ENCODE data around the gene LTK.
"Not testable (repeated sequence)": the region's sequence is repeated elsewhere in the genome, so short reads cannot be mapped to it uniquely, and the experiment has no call there.

DNA sequence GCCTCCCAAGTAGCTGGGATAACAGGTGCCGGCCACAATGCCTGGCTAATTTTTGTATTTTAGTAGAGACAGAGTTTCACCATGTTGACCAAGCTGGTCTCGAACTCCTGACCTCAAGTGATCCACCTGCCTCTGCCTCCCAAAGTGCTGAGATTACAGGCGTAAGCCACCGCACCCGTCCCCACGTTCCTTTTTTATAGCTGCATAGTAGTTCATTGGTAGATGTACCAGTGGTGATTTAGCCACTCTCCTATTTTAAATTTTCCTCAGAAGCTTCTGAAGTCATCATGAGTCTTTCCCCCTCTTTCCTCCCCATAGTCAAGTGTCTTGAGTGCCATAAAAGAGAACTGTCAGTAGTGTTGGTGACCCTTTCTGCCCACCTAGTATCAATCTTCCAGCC, 44.0 kb downstream of the LTK start:
- TF ChIP-seq, protein P1, sequence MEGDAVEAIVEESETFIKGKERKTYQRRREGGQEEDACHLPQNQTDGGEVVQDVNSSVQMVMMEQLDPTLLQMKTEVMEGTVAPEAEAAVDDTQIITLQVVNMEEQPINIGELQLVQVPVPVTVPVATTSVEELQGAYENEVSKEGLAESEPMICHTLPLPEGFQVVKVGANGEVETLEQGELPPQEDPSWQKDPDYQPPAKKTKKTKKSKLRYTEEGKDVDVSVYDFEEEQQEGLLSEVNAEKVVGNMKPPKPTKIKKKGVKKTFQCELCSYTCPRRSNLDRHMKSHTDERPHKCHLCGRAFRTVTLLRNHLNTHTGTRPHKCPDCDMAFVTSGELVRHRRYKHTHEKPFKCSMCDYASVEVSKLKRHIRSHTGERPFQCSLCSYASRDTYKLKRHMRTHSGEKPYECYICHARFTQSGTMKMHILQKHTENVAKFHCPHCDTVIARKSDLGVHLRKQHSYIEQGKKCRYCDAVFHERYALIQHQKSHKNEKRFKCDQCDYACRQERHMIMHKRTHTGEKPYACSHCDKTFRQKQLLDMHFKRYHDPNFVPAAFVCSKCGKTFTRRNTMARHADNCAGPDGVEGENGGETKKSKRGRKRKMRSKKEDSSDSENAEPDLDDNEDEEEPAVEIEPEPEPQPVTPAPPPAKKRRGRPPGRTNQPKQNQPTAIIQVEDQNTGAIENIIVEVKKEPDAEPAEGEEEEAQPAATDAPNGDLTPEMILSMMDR (IDR thresholded peaks at IDR 0.05) = not testable (repeated sequence)
- TF ChIP-seq POLR2AphosphoS5 (IDR thresholded peaks at IDR 0.05; ENCODE audit: low read depth, low read length) = not testable (repeated sequence)
- TF ChIP-seq, protein P2, sequence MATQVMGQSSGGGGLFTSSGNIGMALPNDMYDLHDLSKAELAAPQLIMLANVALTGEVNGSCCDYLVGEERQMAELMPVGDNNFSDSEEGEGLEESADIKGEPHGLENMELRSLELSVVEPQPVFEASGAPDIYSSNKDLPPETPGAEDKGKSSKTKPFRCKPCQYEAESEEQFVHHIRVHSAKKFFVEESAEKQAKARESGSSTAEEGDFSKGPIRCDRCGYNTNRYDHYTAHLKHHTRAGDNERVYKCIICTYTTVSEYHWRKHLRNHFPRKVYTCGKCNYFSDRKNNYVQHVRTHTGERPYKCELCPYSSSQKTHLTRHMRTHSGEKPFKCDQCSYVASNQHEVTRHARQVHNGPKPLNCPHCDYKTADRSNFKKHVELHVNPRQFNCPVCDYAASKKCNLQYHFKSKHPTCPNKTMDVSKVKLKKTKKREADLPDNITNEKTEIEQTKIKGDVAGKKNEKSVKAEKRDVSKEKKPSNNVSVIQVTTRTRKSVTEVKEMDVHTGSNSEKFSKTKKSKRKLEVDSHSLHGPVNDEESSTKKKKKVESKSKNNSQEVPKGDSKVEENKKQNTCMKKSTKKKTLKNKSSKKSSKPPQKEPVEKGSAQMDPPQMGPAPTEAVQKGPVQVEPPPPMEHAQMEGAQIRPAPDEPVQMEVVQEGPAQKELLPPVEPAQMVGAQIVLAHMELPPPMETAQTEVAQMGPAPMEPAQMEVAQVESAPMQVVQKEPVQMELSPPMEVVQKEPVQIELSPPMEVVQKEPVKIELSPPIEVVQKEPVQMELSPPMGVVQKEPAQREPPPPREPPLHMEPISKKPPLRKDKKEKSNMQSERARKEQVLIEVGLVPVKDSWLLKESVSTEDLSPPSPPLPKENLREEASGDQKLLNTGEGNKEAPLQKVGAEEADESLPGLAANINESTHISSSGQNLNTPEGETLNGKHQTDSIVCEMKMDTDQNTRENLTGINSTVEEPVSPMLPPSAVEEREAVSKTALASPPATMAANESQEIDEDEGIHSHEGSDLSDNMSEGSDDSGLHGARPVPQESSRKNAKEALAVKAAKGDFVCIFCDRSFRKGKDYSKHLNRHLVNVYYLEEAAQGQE (IDR thresholded peaks at IDR 0.05; ENCODE audit: insufficient read depth in 1 of 2, low read depth in 2 of 2, low read length in 1 of 2) = not testable (repeated sequence)
